Ramos (cell line): ENCODE results near the gene TNK2.
"Not testable (repeated sequence)": the region's sequence is repeated elsewhere in the genome, so short reads cannot be mapped to it uniquely, and the experiment has no call there.

Experiments used
- in situ Hi-C: fragments of 300-500 bp; cut with MboI; formaldehyde crosslinking; loops from one replicate; pipeline ENCODE4 v1.14.3; 2022; ENCODE audit warnings: low sequenced_read_pairs; ENCODE audit not compliant: unreplicated experiment

Gene TNK2

GRCh38 chr3:195901836-195902585 lies 6.3 kb downstream of the TNK2 start:
- in situ Hi-C loops: not testable (repeated sequence)

GRCh38 chr3:195900436-195901355 lies 7.7 kb downstream of the TNK2 start:
- in situ Hi-C loops: no loop called here

DNA sequence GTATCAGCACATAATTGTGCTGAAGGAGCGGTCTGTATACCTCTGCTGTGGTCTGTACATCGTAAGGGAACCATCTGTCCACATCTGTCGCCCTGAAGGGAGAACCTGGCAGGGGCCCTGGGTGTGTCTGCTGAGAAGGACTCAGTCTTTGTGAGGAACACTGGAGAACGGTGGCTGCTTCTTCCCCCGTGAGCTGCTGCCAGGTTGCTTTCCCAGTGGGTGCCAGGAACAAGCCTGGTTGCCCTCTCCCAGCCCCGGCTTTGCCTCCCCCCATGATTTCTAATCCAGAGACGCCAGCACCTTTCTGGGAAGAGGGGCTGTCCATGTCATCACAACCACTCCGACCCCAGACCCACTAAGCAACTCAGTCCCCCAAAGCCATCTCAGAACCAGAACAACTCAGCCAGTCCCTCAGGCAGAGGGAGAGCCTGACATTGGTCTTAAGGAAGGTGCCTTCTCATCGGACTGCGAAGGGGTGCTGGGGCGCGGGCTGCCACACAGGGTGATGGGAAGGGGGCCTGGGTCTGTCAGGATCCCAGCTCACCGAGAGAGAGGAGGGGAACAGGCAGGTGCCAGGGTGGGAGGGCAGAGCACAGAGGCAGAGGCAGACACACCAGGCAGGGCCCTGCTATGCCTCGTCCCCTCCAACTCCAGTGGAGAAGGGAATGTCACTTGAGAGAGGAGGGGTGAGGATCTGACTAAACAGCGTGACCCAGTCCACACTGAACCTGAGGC lies 8.5 kb downstream of the TNK2 start:
- in situ Hi-C loops: no loop called here

DNA sequence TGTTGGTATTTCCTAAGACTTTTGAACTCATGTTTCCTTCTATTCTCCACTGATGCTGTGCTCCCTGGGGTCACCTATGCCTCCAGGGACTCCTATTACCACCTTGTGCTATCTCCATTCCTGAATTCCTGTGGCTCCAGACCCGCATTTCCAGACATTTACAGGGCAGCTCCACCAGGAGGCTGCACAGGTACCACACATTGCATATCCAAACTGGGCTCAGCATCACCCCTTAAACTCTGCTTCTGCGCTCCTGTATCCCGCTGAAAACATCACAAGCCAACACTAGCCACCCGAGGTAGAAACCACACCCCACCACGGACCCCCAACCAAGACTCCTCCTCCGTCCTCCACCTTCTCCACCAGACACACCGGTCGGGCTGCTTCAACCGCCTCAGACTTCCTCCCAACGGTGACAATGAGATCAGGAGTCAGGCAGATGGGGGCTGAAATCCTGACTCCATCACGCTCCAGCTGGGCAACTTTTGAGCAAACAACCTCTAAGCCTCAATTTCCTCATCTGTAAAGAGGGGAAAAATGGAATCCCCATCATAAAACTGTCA lies 10.4 kb downstream of the TNK2 start:
- in situ Hi-C loops: no loop called here

GRCh38 chr3:195897081-195897852 lies 11.1 kb downstream of the TNK2 start:
- in situ Hi-C loops: no loop called here

- in situ Hi-C loops: no loop called here
Measured at GRCh38 chr3:195896361-195897080, 11.8 kb downstream of the TNK2 start.

DNA sequence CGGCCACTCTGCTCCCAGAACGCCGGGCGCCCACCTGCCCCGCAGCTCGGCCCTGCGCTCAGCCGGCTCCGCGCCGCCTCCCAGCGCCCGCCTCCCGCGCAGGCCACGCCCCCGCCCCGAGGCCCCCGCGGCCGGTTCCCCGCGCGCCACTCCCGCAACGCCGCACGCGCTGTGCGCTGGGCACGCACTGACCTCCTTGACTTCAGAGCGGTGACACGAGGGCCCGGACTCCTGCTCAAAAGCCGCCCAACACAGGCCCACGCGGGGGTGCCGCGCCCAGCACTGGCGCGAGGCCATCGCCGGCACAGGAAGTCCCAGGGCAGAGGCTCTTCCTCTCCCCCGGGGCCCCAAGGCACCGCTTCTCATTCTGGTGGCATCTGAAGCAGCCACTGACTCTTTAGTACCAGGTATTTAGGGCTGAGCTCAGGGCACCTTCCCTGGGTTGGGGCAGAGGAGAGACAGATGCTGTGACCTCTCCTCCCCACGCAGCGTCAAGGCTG lies 12.4 kb downstream of the TNK2 start:
- in situ Hi-C loops: no loop called here

- in situ Hi-C loops: no loop called here
Measured at GRCh38 chr3:195895078-195895860, 13.1 kb downstream of the TNK2 start.

- in situ Hi-C loops: no loop called here
Measured at GRCh38 chr3:195893916-195894465, 14.4 kb downstream of the TNK2 start.

DNA sequence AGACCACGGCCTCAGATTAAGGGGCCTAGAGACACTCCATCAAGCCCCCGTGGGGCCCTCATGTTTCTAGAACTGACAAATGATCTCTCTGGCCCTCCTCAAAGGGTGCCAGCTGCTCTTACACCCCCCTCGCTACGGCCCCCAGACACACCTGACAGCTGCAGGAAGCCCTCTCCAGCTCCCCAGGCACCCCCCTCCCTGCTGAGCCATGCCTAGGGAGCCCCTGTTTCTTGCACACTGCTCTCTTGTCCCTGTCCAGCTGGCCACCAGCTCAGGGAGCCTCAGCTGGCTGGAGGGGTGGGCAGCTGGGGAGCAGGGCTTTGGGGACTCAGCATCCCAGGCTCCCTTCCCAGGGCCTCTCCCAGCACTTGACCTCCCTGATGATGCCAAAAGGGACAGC lies 14.8 kb downstream of the TNK2 start:
- in situ Hi-C loops: no loop called here

DNA sequence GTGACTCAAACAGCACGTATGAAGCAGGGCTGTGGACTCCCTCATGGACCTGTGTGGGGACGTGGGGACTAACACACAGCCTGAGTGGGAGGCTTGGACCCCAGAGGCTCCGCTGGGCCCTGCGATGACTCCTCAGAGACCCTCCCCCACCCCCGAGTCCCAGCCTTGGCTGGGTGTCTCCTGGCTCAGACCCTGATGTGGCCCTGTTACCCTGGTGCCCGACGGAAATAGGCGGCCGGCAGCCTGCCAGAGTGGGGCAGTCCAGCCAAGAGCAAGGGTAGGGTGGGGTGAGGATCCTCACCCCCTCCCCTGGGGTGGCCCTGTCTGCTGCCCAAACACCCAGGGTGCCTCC lies 15.3 kb downstream of the TNK2 start:
- in situ Hi-C loops: no loop called here

GRCh38 chr3:195892105-195893043 lies 16.0 kb downstream of the TNK2 start:
- in situ Hi-C loops: no loop called here

GRCh38 chr3:195891431-195892104 lies 16.8 kb downstream of the TNK2 start:
- in situ Hi-C loops: no loop called here

GRCh38 chr3:195889870-195890295 lies 18.5 kb downstream of the TNK2 start:
- in situ Hi-C loops: no loop called here

DNA sequence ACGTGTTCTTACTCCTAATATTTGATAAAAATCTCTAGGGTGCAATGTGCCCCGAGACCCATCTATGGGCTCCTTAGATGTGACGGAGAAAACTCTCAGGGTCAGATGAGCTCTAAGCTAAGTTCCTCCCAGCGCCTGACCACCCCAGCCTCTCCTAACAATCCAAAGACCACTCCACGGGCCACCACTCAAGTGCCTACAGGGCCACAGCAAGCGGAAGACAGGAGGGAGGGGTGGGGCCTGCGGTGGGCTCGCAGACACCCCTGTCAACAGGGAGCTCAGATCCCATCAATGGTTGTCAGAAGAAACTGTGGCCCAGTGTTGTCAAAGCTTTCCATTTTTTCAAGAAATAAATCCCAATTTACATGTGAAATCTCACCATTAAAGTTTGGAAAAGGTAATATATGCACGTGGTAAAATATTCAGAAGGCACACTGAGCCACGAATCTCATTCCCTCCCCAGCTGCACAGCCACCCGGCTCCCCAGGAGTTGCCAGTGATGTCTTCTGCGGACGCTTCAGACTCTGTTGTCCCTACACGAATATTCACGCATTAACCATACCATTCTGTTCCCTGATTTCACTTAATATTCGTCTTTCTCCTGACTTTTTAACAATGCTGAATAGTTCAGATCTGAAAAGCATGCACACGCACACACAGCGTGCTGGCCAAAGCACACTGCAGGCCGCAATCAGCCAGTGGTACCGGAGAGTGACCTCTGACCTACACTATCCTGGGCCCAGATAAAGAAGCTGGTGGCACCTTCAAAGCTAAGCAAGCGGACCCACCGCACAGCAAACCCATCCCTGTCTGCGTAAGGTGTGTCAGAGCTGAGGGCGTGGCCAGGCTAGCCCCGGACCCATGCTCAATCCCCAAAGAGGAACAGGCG lies 19.1 kb downstream of the TNK2 start:
- in situ Hi-C loops: no loop called here
